Endothelial cell of umbilical vein (primary cell): Measurements from ENCODE around the gene RNF19B. TPM values are rescaled to one million over a fixed set of nuclear protein-coding genes. Genes with fewer than 3 reads are reported as not detected.

Source experiments
- BruUV-seq: library from RNA; stranded (reverse); fragments of 400-500 nt; replicated peaks from 2 replicates; lab custom pipeline; 2021; lab: Mats Ljungman, UMichigan
- CTCF ChIA-PET: fragments of 300-600, 350-600 bp; sonication (Branson Sonifier 250); formaldehyde crosslinking; loops from one replicate; lab custom pipeline; 2021; ENCODE audit warnings: antibody characterized with exemption, inconsistent platforms; lab: Charles Lee
- POLR2A ChIA-PET: fragments of 300-600, 350-600 bp; sonication (Branson Sonifier 250); formaldehyde crosslinking; loops from one replicate; lab custom pipeline; 2021; ENCODE audit warnings: antibody characterized with exemption, inconsistent platforms; lab: Charles Lee
- DNase-seq: peaks from one replicate; pipeline ENCODE4 v3.0.0-alpha.2; 2011; ENCODE audit warnings: low read depth, low spot score
- FAIRE-seq: peaks from 2 replicates; lab custom pipeline; 2011; peaks lifted over from hg19 to GRCh38; lab: Jason Lieb, UNC
- H2AFZ ChIP-seq: 2 replicates; pipeline ENCODE4 v1.6.0; 2012; ENCODE audit warnings: low read depth, low read length, control low read depth, inconsistent platforms
- H3K27ac ChIP-seq: 2 replicates; pipeline ENCODE4 v1.5.1; 2011; ENCODE audit warnings: low read depth, mild to moderate bottlenecking, control low read depth, low read length, moderate library complexity; ENCODE audit not compliant: insufficient read depth
- H3K27me3 ChIP-seq, 2 experiments: 2 replicates each; pipeline versions ENCODE4 v1.6.0 to v1.6.1; 2011; ENCODE audit warnings: low read length in 2 of 2, mixed read lengths in 1 of 2; ENCODE audit not compliant: control insufficient read depth in 2 of 2, insufficient read depth in 2 of 2
- H3K36me3 ChIP-seq, 2 experiments: 2 replicates in 1 of 2; 3 replicates in 1 of 2; pipeline ENCODE4 v1.5.1; 2011; ENCODE audit warnings: low read length in 2 of 2, mild to moderate bottlenecking in 1 of 2, moderate library complexity in 1 of 2; ENCODE audit not compliant: control insufficient read depth in 2 of 2, insufficient read depth in 2 of 2; ENCODE audit errors: extremely low read depth in 1 of 2
- H3K4me1 ChIP-seq: 3 replicates; pipeline ENCODE4 v1.5.1; 2011; ENCODE audit warnings: mild to moderate bottlenecking, low read length; ENCODE audit not compliant: control insufficient read depth, insufficient read depth; ENCODE audit errors: extremely low read depth
- H3K4me2 ChIP-seq: 2 replicates; pipeline ENCODE4 v1.6.1; 2011; ENCODE audit warnings: low read length, control low read depth, mixed read lengths; ENCODE audit not compliant: insufficient read depth
- H3K4me3 ChIP-seq, 3 experiments: fragments of 200-600 bp in 1 of 3; sonication (generic), shearing (Covaris generic) in 1 of 3; replicated peaks in 1 of 3; 2 replicates each; pipeline ENCODE4 v1.5.1; 2011 to 2016; ENCODE audit warnings: control low read depth in 3 of 3, low read length in 3 of 3, mild to moderate bottlenecking in 2 of 3, inconsistent platforms in 1 of 3, low read depth in 1 of 3, moderate library complexity in 1 of 3; ENCODE audit not compliant: insufficient read depth in 1 of 3
- H3K79me2 ChIP-seq: 2 replicates; pipeline ENCODE4 v1.6.0; 2012; ENCODE audit warnings: low read length, inconsistent platforms; ENCODE audit not compliant: control insufficient read depth, insufficient read depth
- H3K9ac ChIP-seq: replicated peaks from 2 replicates; pipeline ENCODE3; 2011; ENCODE audit warnings: low read length, control low read depth; ENCODE audit not compliant: insufficient read depth; ENCODE audit errors: extremely low read depth
- H3K9me1 ChIP-seq: replicated peaks from 3 replicates; pipeline ENCODE4 v1.6.0; 2011; ENCODE audit warnings: mild to moderate bottlenecking, low read length; ENCODE audit not compliant: control insufficient read depth, insufficient read depth; ENCODE audit errors: extremely low read depth
- H3K9me3 ChIP-seq: replicated peaks from 2 replicates; pipeline ENCODE4 v1.5.1; 2012; ENCODE audit warnings: low read length, inconsistent platforms; ENCODE audit not compliant: control insufficient read depth, insufficient read depth
- H4K20me1 ChIP-seq: replicated peaks from 2 replicates; pipeline ENCODE3; 2011; ENCODE audit warnings: mild to moderate bottlenecking, low read length; ENCODE audit not compliant: control insufficient read depth, insufficient read depth; ENCODE audit errors: extremely low read depth
- CTCF ChIP-seq, 2 donors: IDR thresholded peaks; 1 replicate in 1 of 2; 2 replicates in 1 of 2; pipeline ENCODE4 v1.5.1; 2011; ENCODE audit warnings: low read length in 2 of 2, mild to moderate bottlenecking in 2 of 2, moderate library complexity in 2 of 2, control low read depth in 1 of 2, inconsistent platforms in 1 of 2, low read depth in 1 of 2; ENCODE audit not compliant: insufficient read depth in 1 of 2; ENCODE audit errors: extremely low read depth in 1 of 2
- EZH2 ChIP-seq: IDR thresholded peaks from 2 replicates; pipeline ENCODE4 v1.6.1; 2012; ENCODE audit warnings: borderline replicate concordance, low read depth, mild to moderate bottlenecking, moderate library complexity, low read length, inconsistent platforms; ENCODE audit not compliant: severe bottlenecking
- FOS ChIP-seq: IDR thresholded peaks from 2 replicates; pipeline ENCODE4 v1.6.1; 2011; ENCODE audit warnings: mild to moderate bottlenecking, low read length, moderate library complexity, borderline replicate concordance; ENCODE audit not compliant: insufficient read depth
- GATA2 ChIP-seq: IDR thresholded peaks from 2 replicates; pipeline ENCODE4 v1.7.0; 2011; ENCODE audit warnings: low read depth, mild to moderate bottlenecking, moderate library complexity, mixed read lengths, low read length; ENCODE audit not compliant: insufficient read length, insufficient read depth
- JUN ChIP-seq: IDR thresholded peaks from 2 replicates; pipeline ENCODE4 v1.6.1; 2011; ENCODE audit warnings: borderline replicate concordance, low read depth; ENCODE audit not compliant: insufficient read length, insufficient read depth
- MAX ChIP-seq: IDR thresholded peaks from 2 replicates; pipeline ENCODE4 v1.6.1; 2011; ENCODE audit not compliant: insufficient read depth, insufficient read length
- MYC ChIP-seq: IDR thresholded peaks from one replicate; pipeline ENCODE4 v1.6.1; 2011; ENCODE audit warnings: mild to moderate bottlenecking, low read depth, low read length
- POLR2A ChIP-seq: IDR thresholded peaks from 2 replicates; pipeline ENCODE4 v1.6.1; 2012; ENCODE audit warnings: low read depth, mild to moderate bottlenecking, control low read depth, low read length
- POLR2AphosphoS5 ChIP-seq: IDR thresholded peaks from 2 replicates; pipeline ENCODE4 v1.6.1; 2012; ENCODE audit warnings: low read depth, mild to moderate bottlenecking, control low read depth, low read length, moderate library complexity; ENCODE audit not compliant: insufficient read depth
- dilution Hi-C: fragments of 300-500 bp; cut with MboI; formaldehyde crosslinking; loops from one replicate; pipeline ENCODE4 v1.15.0; 2019; ENCODE audit warnings: low sequenced_read_pairs; ENCODE audit not compliant: extremely low pct_ligation_motif_present
- intact Hi-C: fragments of 100-400 bp; cut with micrococcal nuclease; formaldehyde crosslinking; loops from one replicate; pipeline ENCODE4 v1.10.0; 2022
- polyA plus RNA-seq, 4 experiments: library from polyadenylated mRNA; depleted of rRNA in 3 of 4; stranded (reverse) in 3 of 4; unstranded in 1 of 4; fragments of >200 nt; gene quantifications; 2 replicates each; pipeline versions ENCODE4 v1.2.1 to v1.2.3, GENCODE V29; 2011 to 2012; ENCODE audit warnings: missing spikeins in 1 of 4
- total RNA-seq: library from RNA; stranded (reverse); gene quantifications from 2 replicates; pipeline ENCODE4 v1.2.3, GENCODE V29; 2021

Gene RNF19B
- total and polyA plus RNA-seq, 2 donors (not counting 3 experiments of a cell fraction or from before 2014, with no cell fraction given): 19.2 to 25.6 TPM

GRCh38 chr1:32894681-32895080, 69.9 kb downstream of the RNF19B start:
- no TSS peak for BruUV-seq
- H4K20me1 ChIP-seq: no peaks in the 10 kb centered on the region
- CTCF ChIA-PET: interaction anchor here (1.0 to 5.7 kb wide), 4 partner anchors 12 to 191 kb away, joined by 3 to 51 read pairs (median 4); no protein-coding TSS in a partner anchor
- no peak overlapping the region for H3K9ac ChIP-seq
- POLR2A ChIA-PET: no interaction called here
- H3K36me3 ChIP-seq: no peaks in the 10 kb centered on the region
- no peak overlapping the region for H3K4me2 ChIP-seq
- no peak for DNase-seq
- no peak overlapping the region for H2AFZ ChIP-seq
- no peaks in the 10 kb centered on the region for H3K79me2 ChIP-seq
- H3K27ac ChIP-seq: no peak overlapping the region
- H3K9me3 ChIP-seq: no peaks in the 10 kb centered on the region
- no peaks in the 10 kb centered on the region for H3K9me1 ChIP-seq
- no peak for FAIRE-seq
- H3K4me3 ChIP-seq: no peak overlapping the region
- TF ChIP-seq MYC (no peak), POLR2AphosphoS5 (no peak), CTCF (IDR thresholded peaks at IDR 0.05; ENCODE audit: extremely low read depth in 1 of 2, insufficient read depth in 1 of 2, low read depth in 1 of 2, low read length in 2 of 2) (no peak)
- intact Hi-C loops (no loop called here), dilution Hi-C loops (no loop called here)
- H3K27me3 ChIP-seq: peaks cover 13 to 19% of the 10 kb centered on the region in 2 experiments
- H3K4me1 ChIP-seq: peaks cover 8% of the 10 kb centered on the region

- dilution Hi-C loops: no loop called here
- Histone ChIP-seq H4K20me1 (no peaks in the 10 kb centered on the region), H3K4me1 (peaks cover 8% of the 10 kb centered on the region), H3K79me2 (no peaks in the 10 kb centered on the region), H3K9me3 (no peaks in the 10 kb centered on the region), H3K9me1 (no peaks in the 10 kb centered on the region), H3K4me3 (no peak overlapping the region), H3K4me2 (no peak overlapping the region), H2AFZ (no peak overlapping the region), H3K36me3 (no peaks in the 10 kb centered on the region), H3K27ac (no peak overlapping the region), H3K9ac (no peak overlapping the region), H3K27me3 (peaks cover 13 to 19% of the 10 kb centered on the region in 2 experiments)
- POLR2A ChIA-PET: no interaction called here
- FAIRE-seq: no peak
- intact Hi-C loops: no loop called here
- BruUV-seq: no TSS peak
- CTCF ChIA-PET: interaction anchor here (1.0 to 5.7 kb wide), 2 partner anchors 13 to 17 kb away, joined by 3 to 51 read pairs; no protein-coding TSS in a partner anchor
- no peak for TF ChIP-seq POLR2A
- no peak for TF ChIP-seq EZH2
- TF ChIP-seq JUN: no peak
- TF ChIP-seq MAX: no peak
- no peak for TF ChIP-seq GATA2
- no peak for TF ChIP-seq POLR2AphosphoS5
- no peak for TF ChIP-seq MYC
- no peak for TF ChIP-seq CTCF (IDR thresholded peaks at IDR 0.05; ENCODE audit: extremely low read depth in 1 of 2, insufficient read depth in 1 of 2, low read depth in 1 of 2, low read length in 2 of 2)
- TF ChIP-seq FOS: no peak
- DNase-seq: no peak
Observed at GRCh38 chr1:32894019-32894600, 70.5 kb downstream of the RNF19B start.
